Breast epithelium (tissue), 3 donors: Measurements from ENCODE around the gene ACR.
"Not testable (repeated sequence)": the region's sequence is repeated elsewhere in the genome, so short reads cannot be mapped to it uniquely, and the experiment has no call there.

Experiments
- CTCF ChIP-seq, 3 donors: fragments of 450-650 bp; IDR thresholded peaks; one replicate each; pipeline ENCODE4 v1.5.1; 2016 to 2017; ENCODE audit warnings: antibody characterized with exemption in 3 of 3, mild to moderate bottlenecking in 3 of 3, moderate library complexity in 3 of 3
- POLR2A ChIP-seq: fragments of 450-650 bp; IDR thresholded peaks from one replicate; pipeline ENCODE4 v1.6.1; 2016; ENCODE audit warnings: antibody characterized with exemption, mild to moderate bottlenecking, moderate library complexity

GRCh38 chr22:50786936-50787335 lies 48.9 kb downstream of the ACR start:
- TF ChIP-seq CTCF (IDR thresholded peaks at IDR 0.05); POLR2A: not testable (repeated sequence)
